OCI-M2 (cell line): ENCODE results near the gene MSI1.

Experiments used
- DNase-seq: peaks from one replicate; lab custom pipeline; 2025; ENCODE audit not compliant: unreplicated experiment; lab: John Stamatoyannopoulos, UW

Gene MSI1

DNA sequence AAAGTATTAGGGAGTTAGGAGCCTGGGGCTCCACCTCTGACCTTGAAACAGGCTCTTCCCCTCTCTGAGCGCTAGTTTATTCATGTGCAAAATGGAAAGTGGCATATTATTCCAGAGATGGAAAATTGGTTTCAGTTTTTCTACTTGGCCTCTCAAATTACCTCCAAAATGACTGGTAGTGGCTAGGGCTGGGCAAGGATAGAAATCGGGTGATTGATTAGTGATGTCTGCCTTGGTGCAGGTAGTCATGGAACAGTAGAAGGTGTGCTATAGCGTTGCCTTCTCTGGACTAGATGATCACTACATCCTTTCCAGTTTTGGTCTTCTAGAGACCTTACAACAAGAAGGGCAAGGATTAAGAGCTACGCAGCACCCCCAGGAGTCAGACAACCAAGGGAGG is 8.6 kb upstream of the MSI1 start:
- DNase-seq = no peak

DNA sequence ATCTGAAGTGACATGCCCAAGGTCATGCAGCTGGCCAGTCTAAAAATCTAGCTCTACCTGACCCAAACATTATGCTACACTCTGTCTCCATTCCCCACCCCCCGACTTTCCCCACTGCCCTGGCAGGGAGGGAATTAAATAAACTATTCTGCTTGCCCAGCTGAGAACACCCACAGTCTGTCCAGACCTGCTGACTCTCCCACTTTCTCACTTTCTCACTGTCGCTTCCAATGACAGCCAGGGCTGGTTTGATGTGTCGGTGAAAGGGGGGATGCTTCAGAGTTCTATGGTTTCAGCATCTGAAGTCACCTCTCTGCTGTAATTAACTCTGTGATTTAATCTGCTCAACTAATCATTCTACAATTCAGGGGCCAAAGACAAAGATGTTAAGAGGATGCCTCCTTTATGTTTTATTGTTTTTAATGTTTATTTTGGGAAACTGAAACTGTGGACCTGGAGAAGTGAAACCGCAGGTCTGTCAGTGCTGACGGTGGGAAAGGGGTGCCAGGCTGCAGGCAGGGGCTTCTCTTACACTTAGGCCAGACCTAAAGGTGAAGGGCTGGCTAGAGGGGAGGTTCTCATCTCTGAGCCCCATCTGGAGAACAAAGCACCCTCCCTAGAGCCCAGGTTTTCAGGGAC is 8.1 kb upstream of the MSI1 start:
- no peak for DNase-seq

- DNase-seq = no peak
These were observed 7.5 kb upstream of the MSI1 start for GRCh38 chr12:120376416-120376815.

GRCh38 chr12:120376009-120376408 is 7.0 kb upstream of the MSI1 start:
- no peak for DNase-seq

DNA sequence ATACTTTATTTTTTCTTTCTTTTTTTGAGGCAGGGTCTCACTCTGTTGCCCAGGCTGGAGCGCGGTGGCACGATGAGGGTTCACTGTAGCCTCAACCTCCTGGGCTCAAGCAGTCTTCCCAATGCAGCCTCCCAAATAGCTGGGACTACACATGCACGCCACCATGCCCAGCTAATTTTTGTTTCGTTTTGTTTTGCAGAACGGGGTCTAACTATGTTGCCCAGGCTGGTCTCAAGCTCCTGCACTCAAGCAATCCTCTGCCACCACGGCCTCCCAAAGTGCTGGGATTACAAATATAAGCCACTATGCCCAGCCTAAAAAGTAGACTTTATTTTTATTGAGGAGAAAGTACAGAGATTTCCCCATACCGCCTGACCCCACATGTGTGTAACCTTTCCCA is 4.7 kb upstream of the MSI1 start:
- DNase-seq = no peak

GRCh38 chr12:120370343-120371243 is 1.6 kb upstream of the MSI1 start:
- DNase-seq = no peak

- DNase-seq = no peak
These were observed 809 bp upstream of the MSI1 start for GRCh38 chr12:120369603-120370342.

- no peak for DNase-seq
These were observed 808 bp downstream of the MSI1 start for GRCh38 chr12:120367924-120368788.

DNA sequence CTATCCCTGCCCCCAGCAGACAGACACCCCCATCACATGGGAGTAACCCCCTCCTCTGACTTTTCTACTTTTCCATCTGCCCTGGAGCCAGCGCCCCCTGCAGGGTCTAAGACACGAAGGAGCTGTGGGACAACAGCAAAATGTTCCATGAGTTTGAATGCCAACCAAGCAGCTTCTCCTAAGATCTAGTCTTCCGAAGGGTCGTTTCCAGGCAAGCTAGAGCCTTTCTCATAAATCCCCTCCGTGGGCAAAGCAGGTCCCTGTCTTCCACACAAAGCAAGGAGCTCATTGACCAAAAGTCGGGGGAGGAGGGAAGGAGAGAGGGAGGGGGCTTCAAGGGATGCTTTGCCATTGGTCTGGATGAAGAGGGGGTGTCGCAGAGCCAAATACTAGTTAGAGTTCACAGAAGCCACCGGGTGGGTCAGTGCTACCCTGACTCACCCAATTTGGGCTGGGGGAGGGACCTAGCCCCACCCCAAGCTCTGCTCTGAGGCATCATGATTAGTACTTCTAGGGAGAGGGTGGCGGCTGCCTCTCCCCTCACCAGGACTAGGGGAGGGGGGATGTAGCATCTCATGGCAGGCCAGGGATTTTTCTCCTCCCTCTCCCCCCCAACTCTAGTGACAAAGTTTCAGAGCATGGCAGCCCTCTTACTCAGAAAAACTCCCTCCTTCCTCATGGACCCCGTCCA is 1.6 kb downstream of the MSI1 start:
- no peak for DNase-seq

- no peak for DNase-seq
These were observed 2.1 kb downstream of the MSI1 start for GRCh38 chr12:120366845-120367232.

DNA sequence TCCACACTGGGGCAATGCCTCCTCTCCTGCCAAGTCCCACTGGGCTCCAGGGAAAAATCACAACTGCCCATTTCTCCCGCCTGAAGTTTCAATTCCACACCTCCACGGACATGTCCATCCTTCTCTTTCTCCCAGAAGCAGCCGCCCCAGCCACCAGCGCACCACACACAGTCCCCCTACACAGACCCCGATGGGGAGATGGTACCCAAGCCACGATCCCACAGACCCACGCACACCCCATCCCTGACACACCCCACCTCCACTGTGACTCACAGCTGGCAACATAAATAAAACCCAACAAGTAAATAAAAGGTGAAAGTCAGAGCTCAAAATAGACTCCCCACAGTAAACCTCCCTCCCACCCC is 2.6 kb downstream of the MSI1 start:
- DNase-seq = no peak

GRCh38 chr12:120365675-120366340 is 3.2 kb downstream of the MSI1 start:
- DNase-seq = no peak

- DNase-seq = no peak
These were observed 4.5 kb downstream of the MSI1 start for GRCh38 chr12:120364487-120364886.

GRCh38 chr12:120363274-120363855 is 5.6 kb downstream of the MSI1 start:
- no peak for DNase-seq

DNA sequence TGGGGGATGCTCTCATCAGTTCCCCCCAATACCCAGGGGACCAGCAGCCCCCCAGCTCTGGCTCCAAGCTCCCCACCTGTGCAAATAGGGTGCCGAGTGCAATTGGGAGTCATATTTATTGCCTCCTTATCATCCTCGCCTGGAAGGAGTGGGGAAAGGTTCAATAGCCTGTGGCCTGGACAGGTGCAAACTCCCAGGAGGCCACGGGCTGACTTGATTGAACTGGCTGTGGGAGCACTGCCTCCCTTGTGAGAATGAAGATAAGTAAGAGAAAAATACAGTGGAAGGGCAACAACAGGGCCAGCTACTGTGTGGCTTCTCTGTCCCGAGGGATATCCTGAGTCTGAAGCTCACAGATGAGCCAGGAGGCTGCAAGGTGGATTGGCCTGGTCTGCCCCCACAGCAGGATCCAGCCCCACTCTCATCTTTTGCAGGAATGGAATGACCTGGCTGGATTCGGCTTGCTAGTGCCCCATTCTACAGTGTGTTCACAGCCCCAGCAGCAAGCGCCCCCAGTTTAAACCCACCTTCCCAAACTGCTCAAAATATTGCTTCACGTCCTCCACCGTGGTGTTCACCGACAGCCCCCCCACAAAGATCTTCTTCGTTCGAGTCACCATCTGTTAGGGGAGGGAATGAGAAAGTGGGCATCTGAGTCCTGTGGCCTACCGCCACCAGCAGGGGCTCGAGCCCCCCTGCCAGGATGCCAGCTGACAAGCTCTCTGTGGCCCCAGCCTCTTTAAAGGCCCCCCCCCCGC is 6.3 kb downstream of the MSI1 start:
- DNase-seq = no peak

- DNase-seq = no peak
These were observed 7.3 kb downstream of the MSI1 start for GRCh38 chr12:120361506-120362208.

DNA sequence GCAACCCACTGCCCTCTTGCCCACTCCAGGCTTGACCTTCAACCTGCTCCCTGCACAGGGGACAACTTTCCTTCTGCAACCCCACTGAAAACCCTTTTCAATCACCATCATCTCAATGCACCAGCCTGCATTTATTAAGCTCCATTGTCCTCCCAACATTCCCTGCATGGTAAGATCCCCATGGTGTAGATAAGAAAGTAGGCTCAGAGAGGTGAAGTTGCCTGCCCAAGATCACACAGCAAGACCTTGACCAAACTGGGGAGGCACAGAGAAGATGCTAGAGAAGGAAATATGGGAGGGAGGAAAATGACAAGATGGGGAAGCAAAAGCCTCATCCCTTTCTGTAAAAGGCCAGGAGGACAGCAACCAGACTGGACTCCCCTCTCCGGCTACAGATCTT is 9.8 kb downstream of the MSI1 start:
- DNase-seq = no peak

DNA sequence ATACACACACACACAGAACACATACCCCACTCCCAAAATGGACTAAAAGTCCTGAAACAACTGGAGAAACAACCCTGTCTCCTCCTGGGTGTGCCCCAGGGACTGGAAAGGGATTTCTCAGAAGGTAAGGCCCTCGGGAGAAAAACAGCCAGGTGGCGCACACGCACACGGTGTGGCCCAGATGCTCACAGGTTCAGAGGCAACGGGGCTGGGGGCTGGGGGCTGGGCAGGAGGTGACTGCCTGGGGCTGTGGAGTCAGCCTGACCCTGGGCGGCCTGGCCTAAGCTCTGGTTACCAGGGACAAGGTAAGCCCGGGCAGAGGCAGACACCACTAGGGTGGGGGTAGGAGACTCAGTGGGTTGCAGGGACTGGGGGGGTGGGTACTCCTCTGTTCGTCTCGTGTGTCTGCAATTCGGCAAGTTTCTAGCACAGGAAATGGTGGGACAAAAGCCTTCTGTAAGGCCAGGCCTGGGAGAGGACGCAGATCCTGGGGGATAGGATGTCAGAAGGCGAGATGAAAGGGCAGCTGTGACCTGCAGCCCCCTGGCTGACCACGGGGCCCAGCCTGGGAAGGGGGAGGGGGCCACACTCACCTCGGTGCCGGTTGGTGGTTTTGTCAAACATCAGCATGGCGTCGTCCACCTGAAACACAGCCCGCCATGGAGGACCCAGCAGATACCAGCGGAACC is 10.4 kb downstream of the MSI1 start:
- DNase-seq = no peak
